ENCODE data around the gene CACNA1G.

The CACNA1G gene

DNA sequence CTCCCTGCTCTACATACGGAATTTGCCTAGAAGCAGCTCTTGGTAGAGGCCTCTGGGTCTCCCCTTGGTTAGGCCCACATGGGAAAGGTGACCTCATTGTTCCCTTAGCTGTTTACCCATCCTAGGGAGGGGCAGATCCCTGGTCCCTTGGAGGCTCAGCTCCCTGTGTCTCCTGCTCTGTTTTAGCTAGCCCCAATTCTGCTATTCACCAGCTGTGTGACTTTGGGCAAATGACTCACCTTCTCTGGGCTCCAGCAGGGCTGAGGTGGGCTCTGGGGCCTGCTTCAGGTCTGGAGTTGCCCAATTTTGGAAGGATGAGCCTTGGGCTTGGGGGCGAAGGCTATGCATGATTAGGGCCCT is 78.1 kb downstream of the CACNA1G start:
- Mint-ChIP-seq H3K4me3 (no peak overlapping the region), H3K4me1 (peaks cover 4% of the 10 kb centered on the region), H3K27ac (no peak overlapping the region), H3K36me3 (no peaks in the 10 kb centered on the region), H3K9me3 (no peaks in the 10 kb centered on the region)
- ATAC-seq: no peak
- DNase-seq (ENCODE audit: low spot score in 2 of 2): no peak

DNA sequence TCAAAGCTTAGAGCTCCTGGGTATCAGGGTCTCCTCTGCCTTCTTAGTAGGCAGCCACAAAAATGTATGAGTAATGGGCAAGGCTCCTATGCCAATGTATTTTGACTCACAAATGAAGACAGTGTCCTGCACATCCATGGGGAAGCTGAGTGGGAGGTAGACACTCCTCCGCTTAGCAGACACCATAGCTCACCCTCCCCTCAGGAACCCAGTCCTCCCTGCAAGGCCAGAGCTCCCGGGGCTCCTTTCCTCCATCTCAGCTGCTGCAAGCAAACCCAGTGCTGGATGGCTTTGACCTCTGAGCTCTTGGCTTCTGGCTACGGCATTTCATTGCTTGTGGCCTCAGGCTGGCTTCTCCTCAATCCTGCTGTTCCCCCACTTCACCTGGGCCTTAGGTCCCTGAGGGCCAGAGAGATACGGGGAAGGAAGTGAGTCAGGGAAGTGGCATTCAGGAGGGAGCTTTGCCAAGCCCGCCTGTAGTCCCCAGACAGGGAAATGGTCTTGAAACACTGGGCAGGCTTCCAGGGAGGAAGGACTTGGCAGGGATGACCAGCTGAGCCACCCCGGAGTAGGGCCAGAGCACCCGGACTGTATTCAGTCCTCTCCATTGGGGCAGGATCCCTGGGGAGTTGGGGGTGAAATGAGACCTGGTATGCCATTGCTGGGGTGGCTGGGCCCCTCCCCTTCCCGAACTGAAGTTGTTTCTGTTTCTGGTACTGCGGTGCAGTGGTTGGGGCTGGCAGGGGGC is 78.6 kb downstream of the CACNA1G start:
- ATAC-seq: no peak
- H3K9me3 Mint-ChIP-seq: no peaks in the 10 kb centered on the region

DNA sequence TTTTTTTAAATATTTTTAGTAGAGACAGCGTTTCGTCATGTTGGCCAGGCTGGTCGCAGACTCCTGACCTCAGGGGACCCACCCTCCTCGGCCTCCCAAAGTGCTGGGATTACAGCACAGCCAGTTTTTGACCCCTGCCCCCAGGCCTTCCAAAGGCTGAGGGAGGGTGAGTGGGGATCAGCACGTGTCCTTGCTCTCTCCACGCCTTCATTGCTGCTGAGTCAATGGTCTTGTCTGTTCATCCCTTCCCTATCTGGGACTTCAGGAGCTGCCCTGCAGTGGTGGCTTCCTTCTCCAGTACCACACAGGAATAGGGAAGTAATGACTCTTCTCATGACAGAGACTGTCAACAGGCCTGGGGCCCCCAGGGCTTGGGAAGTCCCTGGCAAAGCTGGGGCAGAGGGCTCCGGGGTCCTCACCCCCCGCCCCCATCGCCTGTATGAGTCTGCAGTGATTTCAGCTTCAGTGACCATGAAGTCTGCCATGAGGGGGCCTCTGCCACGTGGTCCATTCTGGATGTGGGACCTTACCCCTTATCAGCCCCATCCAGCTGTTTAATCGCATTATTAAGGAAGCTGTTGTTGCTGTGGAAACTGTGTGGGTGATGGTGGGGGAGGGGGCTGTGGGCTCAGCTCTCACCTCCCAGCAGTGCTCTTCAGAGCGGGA is 80.3 kb downstream of the CACNA1G start:
- ATAC-seq: no peak

More for the DNA sequence above, 78.6 kb downstream of the CACNA1G start:
- DNase-seq (ENCODE audit: low spot score in 2 of 2): no peak
- no peak overlapping the region for H3K4me3 Mint-ChIP-seq
- no peaks in the 10 kb centered on the region for H3K4me1 Mint-ChIP-seq
- H3K36me3 Mint-ChIP-seq: no peaks in the 10 kb centered on the region
- H3K27ac Mint-ChIP-seq: no peak overlapping the region

DNA sequence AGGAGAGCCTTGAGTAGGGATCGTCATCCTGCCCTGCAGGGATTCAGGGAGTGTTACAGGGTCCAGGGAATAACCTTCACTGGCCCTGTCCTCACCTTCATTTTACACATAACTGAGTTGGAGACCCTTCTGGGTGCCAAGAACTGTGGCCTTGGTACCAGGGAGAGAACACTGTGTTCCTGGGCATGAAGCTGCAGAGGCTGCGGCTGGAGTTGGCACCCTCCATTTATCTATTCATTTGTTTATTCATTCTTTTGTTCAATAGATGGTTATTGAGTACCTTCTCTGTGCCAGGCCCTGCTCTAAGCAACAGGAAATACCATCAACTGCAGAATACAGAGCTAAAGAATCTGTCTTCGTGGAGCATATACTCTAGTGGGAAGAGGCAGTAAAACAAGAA is 80.8 kb downstream of the CACNA1G start:
- Mint-ChIP-seq H3K27ac (no peak overlapping the region), H3K9me3 (no peaks in the 10 kb centered on the region), H3K4me3 (no peak overlapping the region), H3K4me1 (no peaks in the 10 kb centered on the region), H3K36me3 (no peaks in the 10 kb centered on the region)
- DNase-seq (ENCODE audit: low spot score in 2 of 2) (no peak), ATAC-seq (no peak)

More for the DNA sequence above, 80.3 kb downstream of the CACNA1G start:
- Mint-ChIP-seq H3K36me3 (no peaks in the 10 kb centered on the region), H3K4me1 (no peaks in the 10 kb centered on the region), H3K4me3 (no peak overlapping the region), H3K27ac (no peak overlapping the region), H3K9me3 (no peaks in the 10 kb centered on the region)
- DNase-seq (ENCODE audit: low spot score in 2 of 2): no peak

DNA sequence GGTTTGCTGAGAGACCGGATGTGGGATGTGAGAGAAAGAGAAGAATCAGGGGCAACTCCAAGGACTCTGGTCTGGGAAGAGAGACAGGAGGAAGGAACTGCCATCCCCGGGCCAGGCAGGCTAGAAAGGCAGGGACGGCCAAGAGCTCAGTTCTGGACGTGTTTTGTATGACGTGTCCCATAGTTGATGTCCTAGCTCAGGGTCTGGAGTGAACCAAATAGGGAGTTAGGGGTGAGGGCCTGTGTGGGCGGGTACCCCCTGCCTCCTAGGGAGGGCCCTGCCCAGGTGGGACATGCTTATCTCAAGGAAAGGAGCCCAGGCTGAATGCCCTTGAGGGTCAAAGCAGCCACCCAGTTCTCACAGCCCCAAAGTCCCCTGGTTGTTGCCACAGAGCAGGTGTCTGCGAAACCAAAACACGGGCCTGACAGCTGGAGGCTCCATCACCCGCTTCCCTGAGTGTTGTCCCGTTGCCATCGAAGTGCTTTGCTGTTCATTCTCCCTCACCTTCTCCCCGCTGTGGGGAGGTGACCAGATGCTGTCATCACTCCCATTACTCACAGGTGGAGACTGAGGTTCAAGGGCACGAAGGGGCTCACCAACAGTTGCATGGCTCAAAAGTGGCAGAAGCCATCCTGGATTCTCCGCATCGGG is 81.7 kb downstream of the CACNA1G start:
- DNase-seq (ENCODE audit: low spot score in 2 of 2) (no peak), ATAC-seq (no peak)
- Mint-ChIP-seq H3K36me3 (no peaks in the 10 kb centered on the region), H3K4me1 (no peaks in the 10 kb centered on the region), H3K4me3 (no peak overlapping the region), H3K27ac (peak overlapping the region; percentile 23), H3K9me3 (no peaks in the 10 kb centered on the region)

DNA sequence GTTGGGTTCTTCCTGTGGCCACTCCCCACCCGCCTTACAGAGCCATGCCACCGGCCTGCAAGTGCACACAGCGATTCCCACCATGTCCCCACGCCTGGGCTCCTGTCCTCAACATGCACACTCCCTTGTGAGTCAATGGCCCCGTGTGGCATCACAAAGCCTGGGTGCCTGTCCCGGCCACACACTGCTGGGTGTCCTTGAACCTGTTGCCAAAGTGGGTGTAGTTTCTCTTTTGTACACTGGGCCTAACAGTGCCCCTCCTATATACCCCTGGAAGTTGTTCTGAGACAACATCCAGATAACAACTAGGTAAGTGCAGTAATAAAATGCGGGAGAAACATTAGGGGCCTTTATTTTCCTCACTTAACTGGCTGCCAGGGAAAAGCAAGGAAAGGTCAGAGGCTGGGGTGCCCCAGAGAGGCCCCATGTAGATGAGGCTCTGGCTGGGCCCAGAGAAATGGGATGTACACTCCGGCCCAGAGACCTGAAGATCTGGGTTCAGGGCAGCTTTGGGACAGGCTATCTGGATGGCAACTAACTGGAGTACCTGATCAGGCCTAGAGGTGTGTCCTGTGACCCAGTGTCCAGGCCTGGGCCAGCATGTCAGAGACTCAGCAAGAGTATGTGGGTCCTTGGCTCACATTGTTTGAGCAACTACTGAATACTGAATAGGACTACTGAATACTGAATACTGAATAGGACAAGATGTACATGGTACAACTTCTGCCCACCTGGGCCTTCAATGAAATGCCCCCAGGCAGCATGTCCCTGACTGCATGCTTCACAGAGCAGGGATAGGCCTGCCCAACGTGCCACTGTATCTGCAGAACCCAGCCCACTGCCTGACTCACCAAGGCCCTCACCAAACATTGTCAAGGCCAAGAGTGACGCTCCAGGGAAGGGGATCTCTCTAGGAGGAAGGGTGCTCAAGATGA is 82.5 kb downstream of the CACNA1G start:
- Mint-ChIP-seq H3K4me1 (no peaks in the 10 kb centered on the region), H3K27ac (peak overlapping the region; percentile 23), H3K36me3 (no peaks in the 10 kb centered on the region), H3K4me3 (no peak overlapping the region), H3K9me3 (no peaks in the 10 kb centered on the region)
- ATAC-seq (no peak), DNase-seq (ENCODE audit: low spot score in 2 of 2) (no peak)

DNA sequence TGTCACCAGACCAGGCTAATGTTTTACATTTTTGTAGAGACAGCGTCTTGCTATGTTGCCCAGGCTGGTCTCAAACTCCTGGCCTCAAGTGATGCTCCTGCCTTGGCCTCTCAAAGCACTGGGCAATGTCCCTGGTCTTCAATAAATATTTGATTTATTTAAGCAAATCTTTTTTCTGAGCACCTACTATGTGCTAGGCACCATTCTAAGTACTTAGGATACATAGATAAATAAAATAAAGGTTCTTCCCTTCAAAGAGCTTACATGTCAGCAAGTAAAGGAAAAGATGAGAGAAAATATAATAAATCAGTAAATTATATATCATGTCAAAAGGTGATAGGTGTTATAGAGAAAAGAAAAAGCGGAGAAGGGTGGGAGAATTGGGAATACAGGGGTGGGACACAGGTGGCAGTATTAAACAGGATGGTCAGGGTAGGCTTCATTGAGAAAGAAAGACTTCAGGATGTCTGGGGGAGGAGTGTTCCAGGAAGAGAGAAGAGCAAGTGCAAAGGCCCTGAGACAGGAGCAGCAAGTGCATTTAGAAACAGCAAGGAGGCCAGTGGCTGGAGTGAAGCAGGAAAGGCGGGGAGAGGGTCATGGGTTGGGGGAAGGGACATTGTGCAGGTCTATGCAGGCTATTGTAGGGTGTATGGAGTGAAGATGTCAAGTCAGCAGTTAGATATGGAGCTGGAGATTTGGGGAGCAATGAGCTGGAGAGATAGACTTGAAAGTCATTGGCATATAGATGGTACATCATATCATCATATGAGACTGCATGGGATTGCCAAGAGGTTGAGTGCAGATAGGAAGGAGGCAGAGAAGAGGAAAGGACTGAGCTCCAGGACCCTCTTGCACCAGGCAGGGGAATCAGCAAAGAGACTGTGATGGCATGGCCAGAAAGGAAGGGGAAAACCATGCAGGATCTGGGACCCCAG is 85.5 kb downstream of the CACNA1G start:
- Mint-ChIP-seq H3K9me3 (no peaks in the 10 kb centered on the region), H3K27ac (no peak overlapping the region), H3K4me3 (no peak overlapping the region), H3K4me1 (no peaks in the 10 kb centered on the region), H3K36me3 (no peaks in the 10 kb centered on the region)
- DNase-seq (ENCODE audit: low spot score in 2 of 2) (no peak), ATAC-seq (no peak)

DNA sequence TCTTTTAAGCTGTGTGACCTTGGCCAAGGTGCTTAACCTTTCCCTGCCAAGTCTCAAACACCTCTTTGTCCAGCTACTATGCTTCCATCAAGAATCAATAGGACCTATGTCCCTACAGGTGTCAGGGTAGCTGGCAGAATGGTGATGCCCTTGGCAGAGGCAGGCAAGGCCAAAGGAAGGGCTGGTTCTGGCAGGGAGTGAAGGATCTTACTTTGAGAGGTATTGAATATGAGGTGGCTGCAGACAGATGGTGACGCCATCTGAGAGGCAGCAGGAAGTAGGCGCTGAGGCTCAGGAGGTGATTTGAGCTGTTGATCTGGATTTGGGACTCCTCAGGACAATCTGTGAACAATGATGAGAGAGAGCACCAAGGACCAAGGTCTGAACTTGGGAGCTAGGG is 86.7 kb downstream of the CACNA1G start:
- H3K4me1 Mint-ChIP-seq: no peaks in the 10 kb centered on the region
- H3K9me3 Mint-ChIP-seq: no peaks in the 10 kb centered on the region
- H3K27ac Mint-ChIP-seq: no peak overlapping the region
- DNase-seq (ENCODE audit: low spot score in 2 of 2) (no peak), ATAC-seq (no peak)
- no peaks in the 10 kb centered on the region for H3K36me3 Mint-ChIP-seq
- H3K4me3 Mint-ChIP-seq: no peak overlapping the region

DNA sequence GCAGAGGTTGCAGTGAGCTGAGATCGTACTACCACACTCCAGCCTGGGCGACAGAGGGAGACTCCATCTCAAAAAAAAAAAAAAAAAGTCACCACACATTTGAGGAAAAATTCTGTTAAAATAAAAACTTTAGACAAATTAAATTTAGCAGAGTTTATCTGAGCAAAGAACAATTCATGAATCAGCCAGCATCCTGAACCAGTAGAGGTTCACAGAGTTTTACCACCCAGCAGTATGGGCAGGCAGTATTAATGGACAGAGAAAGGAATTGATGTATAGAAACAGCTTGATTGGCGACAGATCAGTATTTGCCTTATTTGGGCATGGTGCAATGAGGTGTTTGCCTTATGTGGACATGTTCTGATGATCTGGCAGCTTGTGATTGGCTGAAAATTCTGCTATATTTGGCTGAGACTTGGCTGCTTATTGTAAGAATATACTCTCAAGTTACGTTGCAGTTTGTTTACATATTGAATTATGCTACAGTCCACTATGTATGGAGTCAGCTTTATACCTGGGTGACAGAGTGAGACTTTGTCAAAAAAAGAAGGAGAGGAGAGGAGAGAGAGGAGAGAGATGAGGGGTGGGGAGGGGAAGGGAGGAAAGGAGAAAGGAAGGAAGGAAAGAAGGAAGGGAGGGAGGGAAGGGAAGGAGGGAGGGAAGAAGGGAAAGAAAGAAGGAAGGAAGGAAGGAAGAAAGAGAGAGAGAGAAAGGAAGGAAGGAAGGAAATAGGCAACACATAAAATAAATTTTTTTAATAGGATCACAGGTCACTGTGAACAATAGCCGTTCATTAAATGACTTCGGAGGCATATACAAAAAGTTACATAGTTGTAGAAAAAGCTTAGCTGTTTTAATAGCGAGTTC is 88.8 kb downstream of the CACNA1G start:
- no peaks in the 10 kb centered on the region for H3K36me3 Mint-ChIP-seq
- no peak overlapping the region for H3K4me3 Mint-ChIP-seq
- no peak for ATAC-seq
- H3K9me3 Mint-ChIP-seq: no peaks in the 10 kb centered on the region
- no peak for DNase-seq (ENCODE audit: low spot score in 2 of 2)
- no peaks in the 10 kb centered on the region for H3K4me1 Mint-ChIP-seq
- H3K27ac Mint-ChIP-seq: no peak overlapping the region

DNA sequence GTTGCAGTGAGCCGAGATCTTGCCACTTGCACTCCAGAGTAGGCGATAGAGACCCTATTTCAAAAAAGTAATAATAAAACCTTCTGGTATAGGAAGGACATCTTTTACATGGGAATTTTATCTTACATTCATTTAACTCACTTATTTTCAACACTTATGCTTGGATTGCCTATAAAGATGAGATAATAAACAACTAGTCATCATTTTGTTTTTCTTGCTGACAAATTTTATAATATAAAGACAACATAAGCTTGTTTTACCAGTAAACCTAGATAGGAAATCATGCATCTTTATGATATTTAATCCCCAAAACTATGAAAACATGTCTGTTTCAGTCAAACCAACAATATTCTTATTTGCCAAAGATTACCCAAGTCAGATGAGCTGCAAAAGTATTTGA is 91.1 kb downstream of the CACNA1G start:
- ATAC-seq (no peak), DNase-seq (ENCODE audit: low spot score in 2 of 2) (no peak)
- Mint-ChIP-seq H3K27ac (no peak overlapping the region), H3K36me3 (no peaks in the 10 kb centered on the region), H3K9me3 (no peaks in the 10 kb centered on the region), H3K4me1 (no peaks in the 10 kb centered on the region), H3K4me3 (no peak overlapping the region)

DNA sequence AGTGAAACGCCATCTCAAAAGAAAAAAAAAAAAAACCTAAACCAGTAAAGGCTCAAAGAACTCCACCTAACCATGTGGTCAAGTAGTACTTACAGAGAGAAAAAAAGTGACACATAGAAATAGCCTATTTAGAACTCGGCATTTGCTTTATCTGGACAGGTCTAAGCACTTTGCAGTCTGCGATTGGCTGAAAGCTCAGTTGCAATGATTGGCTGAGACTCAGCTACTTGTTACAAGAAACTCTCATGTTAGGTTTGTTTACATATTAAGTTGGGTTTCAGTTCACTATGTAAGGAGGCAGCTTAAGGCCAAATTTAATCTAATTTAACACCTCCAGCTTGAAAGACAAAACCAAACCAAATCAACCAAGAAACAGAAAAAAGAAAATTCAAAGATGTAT is 93.2 kb downstream of the CACNA1G start:
- Mint-ChIP-seq H3K9me3 (no peaks in the 10 kb centered on the region), H3K4me1 (no peaks in the 10 kb centered on the region), H3K27ac (no peak overlapping the region), H3K36me3 (no peaks in the 10 kb centered on the region), H3K4me3 (no peak overlapping the region)
- DNase-seq (ENCODE audit: low spot score in 2 of 2): no peak
- ATAC-seq: no peak

DNA sequence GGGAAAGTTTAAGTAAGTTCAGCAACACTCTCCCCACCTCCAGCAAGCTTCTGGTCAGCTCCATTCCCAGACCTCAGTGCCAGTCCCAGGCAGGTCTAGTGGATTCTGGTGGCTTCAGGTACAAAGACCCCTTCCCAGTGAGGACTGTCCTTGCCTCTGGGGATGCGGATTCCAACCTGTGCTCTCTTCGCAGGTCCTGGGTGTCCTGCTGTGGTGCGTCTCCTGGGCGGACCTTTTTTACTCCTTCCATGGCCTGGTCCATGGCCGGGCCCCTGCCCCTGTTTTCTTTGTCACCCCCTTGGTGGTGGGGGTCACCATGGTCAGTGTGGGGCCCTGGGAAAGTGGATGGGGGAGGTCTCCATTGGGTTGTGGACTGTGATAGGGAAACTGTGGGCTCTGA is 96.0 kb downstream of the CACNA1G start:
- no peaks in the 10 kb centered on the region for H3K9me3 Mint-ChIP-seq
- H3K4me1 Mint-ChIP-seq: peaks cover 12% of the 10 kb centered on the region
- no peaks in the 10 kb centered on the region for H3K36me3 Mint-ChIP-seq
- ATAC-seq: no peak
- no peak for DNase-seq (ENCODE audit: low spot score in 2 of 2)
- no peak overlapping the region for H3K27ac Mint-ChIP-seq
- H3K4me3 Mint-ChIP-seq: no peak overlapping the region

DNA sequence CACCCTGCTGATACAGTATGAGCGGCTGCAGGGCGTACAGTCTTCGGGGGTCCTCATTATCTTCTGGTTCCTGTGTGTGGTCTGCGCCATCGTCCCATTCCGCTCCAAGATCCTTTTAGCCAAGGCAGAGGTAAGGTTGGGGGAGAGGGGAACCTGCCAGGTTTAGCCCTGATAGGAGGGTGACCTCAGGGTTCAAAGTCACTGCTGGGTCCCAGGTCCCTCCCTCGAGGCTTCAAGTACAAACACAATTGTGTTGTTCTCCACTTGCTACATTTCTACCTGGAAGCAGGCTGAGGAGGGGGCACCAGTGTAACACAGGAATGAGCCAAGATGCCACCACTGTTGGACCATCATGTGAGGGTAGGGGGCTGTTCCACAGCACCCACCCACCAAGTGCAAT is 96.5 kb downstream of the CACNA1G start:
- Mint-ChIP-seq H3K4me1 (peaks cover 17% of the 10 kb centered on the region), H3K4me3 (no peak overlapping the region), H3K36me3 (no peaks in the 10 kb centered on the region), H3K27ac (no peak overlapping the region), H3K9me3 (no peaks in the 10 kb centered on the region)
- DNase-seq (ENCODE audit: low spot score in 2 of 2) (no peak), ATAC-seq (no peak)

DNA sequence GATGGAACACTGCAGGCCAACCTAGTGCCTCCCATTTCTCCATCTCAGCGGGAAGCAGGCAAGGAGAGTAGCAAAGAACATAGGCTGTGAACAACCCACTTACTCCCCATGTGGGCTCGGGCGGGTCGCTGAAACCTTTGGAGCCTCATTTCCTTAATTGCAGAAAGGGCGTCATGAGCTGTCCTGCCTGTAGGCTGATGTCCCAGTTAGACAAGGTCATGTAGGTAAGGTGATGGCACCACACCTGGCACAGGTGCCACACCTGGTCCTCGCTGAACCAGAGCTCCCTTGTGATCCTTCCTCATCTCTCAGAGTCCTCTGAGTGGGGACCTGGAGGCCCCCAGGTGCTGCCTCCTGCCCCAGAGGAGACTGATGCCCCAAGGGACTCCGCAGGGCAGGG is 97.1 kb downstream of the CACNA1G start:
- Mint-ChIP-seq H3K4me3 (no peak overlapping the region), H3K4me1 (peaks cover 23% of the 10 kb centered on the region), H3K27ac (no peak overlapping the region), H3K36me3 (no peaks in the 10 kb centered on the region), H3K9me3 (no peaks in the 10 kb centered on the region)
- no peak for DNase-seq (ENCODE audit: low spot score in 2 of 2)
- ATAC-seq: no peak

Measured in stimulated activated effector memory CD8-positive, alpha-beta T cell treated with anti-CD3 and anti-CD28 coated beads, Interleukin-12 subunit alpha, Interleukin-12 subunit beta, amount 100 ng/mL, for 72 hours (primary cell).